DOHH2 (cell line): ENCODE measurements around the gene THEM5.

ENCODE experiments used
- EZH2phosphoT487 ChIP-seq: fragments of 200-600 bp; sonication (generic); IDR thresholded peaks from 2 replicates; pipeline ENCODE4 v1.6.1; 2017; ENCODE audit warnings: borderline replicate concordance, mild to moderate bottlenecking, antibody characterized with exemption, low read length, moderate library complexity, mixed read lengths
- TF ChIP-seq, protein P1 (sequence below): fragments of 200-600 bp; sonication (generic); IDR thresholded peaks from one replicate; pipeline ENCODE4 v1.5.1; 2014; ENCODE audit warnings: antibody characterized with exemption, mild to moderate bottlenecking, low read depth, low read length; ENCODE audit not compliant: poor library complexity, severe bottlenecking

DNA sequence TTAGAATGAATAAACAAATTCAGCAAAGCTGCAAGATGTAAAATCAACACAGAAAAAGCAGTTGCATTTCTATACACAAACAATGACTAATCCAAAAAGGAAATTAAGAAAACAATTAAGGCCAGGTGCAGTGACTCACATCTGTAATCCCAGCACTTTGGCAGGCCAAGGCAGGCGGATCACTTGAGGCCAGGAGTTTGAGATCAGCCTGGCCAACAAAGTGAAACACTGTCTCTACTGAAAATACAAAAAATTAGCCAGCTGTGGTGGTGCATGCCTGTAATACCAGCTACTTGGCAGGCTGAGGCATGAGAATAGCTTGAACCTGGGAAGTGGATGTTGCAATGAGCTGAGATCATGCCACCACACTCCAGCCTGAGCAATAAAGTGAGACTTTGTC lies 33.5 kb upstream of the THEM5 start:
- TF ChIP-seq, protein P1, sequence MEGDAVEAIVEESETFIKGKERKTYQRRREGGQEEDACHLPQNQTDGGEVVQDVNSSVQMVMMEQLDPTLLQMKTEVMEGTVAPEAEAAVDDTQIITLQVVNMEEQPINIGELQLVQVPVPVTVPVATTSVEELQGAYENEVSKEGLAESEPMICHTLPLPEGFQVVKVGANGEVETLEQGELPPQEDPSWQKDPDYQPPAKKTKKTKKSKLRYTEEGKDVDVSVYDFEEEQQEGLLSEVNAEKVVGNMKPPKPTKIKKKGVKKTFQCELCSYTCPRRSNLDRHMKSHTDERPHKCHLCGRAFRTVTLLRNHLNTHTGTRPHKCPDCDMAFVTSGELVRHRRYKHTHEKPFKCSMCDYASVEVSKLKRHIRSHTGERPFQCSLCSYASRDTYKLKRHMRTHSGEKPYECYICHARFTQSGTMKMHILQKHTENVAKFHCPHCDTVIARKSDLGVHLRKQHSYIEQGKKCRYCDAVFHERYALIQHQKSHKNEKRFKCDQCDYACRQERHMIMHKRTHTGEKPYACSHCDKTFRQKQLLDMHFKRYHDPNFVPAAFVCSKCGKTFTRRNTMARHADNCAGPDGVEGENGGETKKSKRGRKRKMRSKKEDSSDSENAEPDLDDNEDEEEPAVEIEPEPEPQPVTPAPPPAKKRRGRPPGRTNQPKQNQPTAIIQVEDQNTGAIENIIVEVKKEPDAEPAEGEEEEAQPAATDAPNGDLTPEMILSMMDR: no peak
- no peak for TF ChIP-seq EZH2phosphoT487
